Activated T-cell treated with anti-CD3 and anti-CD28 coated beads, Interleukin-2, amount 50 U/mL, for 24 hours (primary cell): ENCODE results near the gene RELB.

Source experiments
- DNase-seq: peaks from one replicate; pipeline ENCODE4 v3.0.0-alpha.2; 2020
- H3K27ac Mint-ChIP-seq: 2 replicates; pipeline ENCODE4 v1.8.0; 2020; ENCODE audit warnings: mild to moderate bottlenecking, mixed read lengths
- H3K27me3 Mint-ChIP-seq: 2 replicates; pipeline ENCODE4 v1.8.0; 2020; ENCODE audit warnings: mixed read lengths
- H3K36me3 Mint-ChIP-seq: 2 replicates; pipeline ENCODE4 v1.8.0; 2020; ENCODE audit warnings: low read depth, mixed read lengths
- H3K4me1 Mint-ChIP-seq: 2 replicates; pipeline ENCODE4 v1.8.0; 2020; ENCODE audit warnings: low read depth, mixed read lengths
- H3K4me3 Mint-ChIP-seq: 2 replicates; pipeline ENCODE4 v1.8.0; 2020; ENCODE audit warnings: mild to moderate bottlenecking, moderate library complexity, mixed read lengths
- H3K9me3 Mint-ChIP-seq: 2 replicates; pipeline ENCODE4 v1.8.0; 2020; ENCODE audit warnings: mixed read lengths

Gene RELB

GRCh38 chr19:45049073-45049736 lies 47.9 kb downstream of the RELB start:
- Mint-ChIP-seq H3K36me3 (peaks cover 74% of the 10 kb centered on the region), H3K9me3 (no peaks in the 10 kb centered on the region), H3K4me3 (no peak overlapping the region), H3K27ac (peak overlapping the region; percentile 73), H3K27me3 (no peaks in the 10 kb centered on the region), H3K4me1 (peaks cover 41% of the 10 kb centered on the region)
- no peak for DNase-seq

GRCh38 chr19:45050036-45050435 lies 48.8 kb downstream of the RELB start:
- peaks cover 74% of the 10 kb centered on the region for H3K36me3 Mint-ChIP-seq
- DNase-seq, result no peak
- H3K27ac Mint-ChIP-seq, result peak overlapping the region; percentile 73
- peaks cover 36% of the 10 kb centered on the region for H3K4me1 Mint-ChIP-seq
- H3K4me3 Mint-ChIP-seq, result no peak overlapping the region
- no peaks in the 10 kb centered on the region for H3K9me3 Mint-ChIP-seq
- H3K27me3 Mint-ChIP-seq, result no peaks in the 10 kb centered on the region

GRCh38 chr19:45051929-45052579 lies 50.8 kb downstream of the RELB start:
- H3K4me1 Mint-ChIP-seq, result peaks cover 18% of the 10 kb centered on the region
- H3K4me3 Mint-ChIP-seq, result no peak overlapping the region
- peaks cover 74% of the 10 kb centered on the region for H3K36me3 Mint-ChIP-seq
- no peaks in the 10 kb centered on the region for H3K9me3 Mint-ChIP-seq
- DNase-seq, result no peak
- peak overlapping the region; percentile 3 for H3K27ac Mint-ChIP-seq
- H3K27me3 Mint-ChIP-seq, result no peaks in the 10 kb centered on the region

- no peaks in the 10 kb centered on the region for H3K9me3 Mint-ChIP-seq
- DNase-seq, result no peak
- H3K4me3 Mint-ChIP-seq, result no peak overlapping the region
- H3K27me3 Mint-ChIP-seq, result no peaks in the 10 kb centered on the region
- H3K4me1 Mint-ChIP-seq, result peaks cover 2% of the 10 kb centered on the region
- peak overlapping the region; percentile 52 for H3K27ac Mint-ChIP-seq
- peaks cover 96% of the 10 kb centered on the region for H3K36me3 Mint-ChIP-seq
Observed at GRCh38 chr19:45056831-45057230, 55.6 kb downstream of the RELB start.

GRCh38 chr19:45057444-45057843 lies 56.2 kb downstream of the RELB start:
- peaks cover 96% of the 10 kb centered on the region for H3K36me3 Mint-ChIP-seq
- DNase-seq, result no peak
- H3K4me1 Mint-ChIP-seq, result peaks cover 2% of the 10 kb centered on the region
- no peaks in the 10 kb centered on the region for H3K9me3 Mint-ChIP-seq
- peak overlapping the region; percentile 52 for H3K27ac Mint-ChIP-seq
- H3K27me3 Mint-ChIP-seq, result no peaks in the 10 kb centered on the region
- H3K4me3 Mint-ChIP-seq, result no peak overlapping the region

GRCh38 chr19:45058622-45059159 lies 57.4 kb downstream of the RELB start:
- no peaks in the 10 kb centered on the region for H3K9me3 Mint-ChIP-seq
- peaks cover 97% of the 10 kb centered on the region for H3K36me3 Mint-ChIP-seq
- no peak for DNase-seq
- peaks cover 2% of the 10 kb centered on the region for H3K4me1 Mint-ChIP-seq
- H3K4me3 Mint-ChIP-seq, result no peak overlapping the region
- peak overlapping the region; percentile 8 for H3K27ac Mint-ChIP-seq
- H3K27me3 Mint-ChIP-seq, result no peaks in the 10 kb centered on the region

- peak; percentile 84 for DNase-seq
- Mint-ChIP-seq H3K9me3 (no peaks in the 10 kb centered on the region), H3K4me1 (peaks cover 2% of the 10 kb centered on the region), H3K4me3 (no peak overlapping the region), H3K27me3 (no peaks in the 10 kb centered on the region), H3K27ac (peak overlapping the region; percentile 2), H3K36me3 (peaks cover 92% of the 10 kb centered on the region)
Observed at GRCh38 chr19:45059258-45059965, 58.1 kb downstream of the RELB start.

GRCh38 chr19:45061965-45062364 lies 60.7 kb downstream of the RELB start:
- Mint-ChIP-seq H3K27ac (no peak overlapping the region), H3K4me3 (no peak overlapping the region), H3K36me3 (peaks cover 87% of the 10 kb centered on the region), H3K9me3 (no peaks in the 10 kb centered on the region), H3K4me1 (peaks cover 2% of the 10 kb centered on the region), H3K27me3 (no peaks in the 10 kb centered on the region)
- no peak for DNase-seq

- Mint-ChIP-seq H3K36me3 (peaks cover 81% of the 10 kb centered on the region), H3K27ac (no peak overlapping the region)
Observed at GRCh38 chr19:45063851-45064801, 62.9 kb downstream of the RELB start.

GRCh38 chr19:45066921-45067661 lies 65.8 kb downstream of the RELB start:
- no peaks in the 10 kb centered on the region for H3K4me1 Mint-ChIP-seq
- no peak overlapping the region for H3K4me3 Mint-ChIP-seq
- no peak for DNase-seq
- no peak overlapping the region for H3K27ac Mint-ChIP-seq
- H3K27me3 Mint-ChIP-seq, result no peaks in the 10 kb centered on the region
- no peaks in the 10 kb centered on the region for H3K9me3 Mint-ChIP-seq
- peaks cover 79% of the 10 kb centered on the region for H3K36me3 Mint-ChIP-seq

More at GRCh38 chr19:45063851-45064801, 62.9 kb downstream of the RELB start:
- Mint-ChIP-seq H3K9me3 (no peaks in the 10 kb centered on the region), H3K27me3 (no peaks in the 10 kb centered on the region), H3K4me3 (no peak overlapping the region), H3K4me1 (peaks cover 2% of the 10 kb centered on the region)
- no peak for DNase-seq

- Mint-ChIP-seq H3K27ac (no peak overlapping the region), H3K27me3 (no peaks in the 10 kb centered on the region), H3K4me3 (no peak overlapping the region), H3K9me3 (no peaks in the 10 kb centered on the region), H3K4me1 (no peaks in the 10 kb centered on the region), H3K36me3 (peaks cover 78% of the 10 kb centered on the region)
- DNase-seq, result no peak
Observed at GRCh38 chr19:45068041-45068440, 66.8 kb downstream of the RELB start.

- no peaks in the 10 kb centered on the region for H3K27me3 Mint-ChIP-seq
Observed at GRCh38 chr19:45069056-45069455, 67.8 kb downstream of the RELB start.

GRCh38 chr19:45070214-45070613 lies 69.0 kb downstream of the RELB start:
- Mint-ChIP-seq H3K27ac (peak overlapping the region; percentile 26), H3K4me1 (peaks cover 7% of the 10 kb centered on the region)

More at GRCh38 chr19:45069056-45069455, 67.8 kb downstream of the RELB start:
- Mint-ChIP-seq H3K4me1 (no peaks in the 10 kb centered on the region), H3K36me3 (peaks cover 73% of the 10 kb centered on the region), H3K9me3 (no peaks in the 10 kb centered on the region), H3K4me3 (no peak overlapping the region), H3K27ac (peak overlapping the region; percentile 44)
- DNase-seq, result no peak

More at GRCh38 chr19:45070214-45070613, 69.0 kb downstream of the RELB start:
- Mint-ChIP-seq H3K36me3 (peaks cover 74% of the 10 kb centered on the region), H3K27me3 (no peaks in the 10 kb centered on the region), H3K9me3 (no peaks in the 10 kb centered on the region), H3K4me3 (no peak overlapping the region)
- DNase-seq, result no peak
